Measurements from ENCODE around the gene MTFMT.

MTFMT gene

DNA sequence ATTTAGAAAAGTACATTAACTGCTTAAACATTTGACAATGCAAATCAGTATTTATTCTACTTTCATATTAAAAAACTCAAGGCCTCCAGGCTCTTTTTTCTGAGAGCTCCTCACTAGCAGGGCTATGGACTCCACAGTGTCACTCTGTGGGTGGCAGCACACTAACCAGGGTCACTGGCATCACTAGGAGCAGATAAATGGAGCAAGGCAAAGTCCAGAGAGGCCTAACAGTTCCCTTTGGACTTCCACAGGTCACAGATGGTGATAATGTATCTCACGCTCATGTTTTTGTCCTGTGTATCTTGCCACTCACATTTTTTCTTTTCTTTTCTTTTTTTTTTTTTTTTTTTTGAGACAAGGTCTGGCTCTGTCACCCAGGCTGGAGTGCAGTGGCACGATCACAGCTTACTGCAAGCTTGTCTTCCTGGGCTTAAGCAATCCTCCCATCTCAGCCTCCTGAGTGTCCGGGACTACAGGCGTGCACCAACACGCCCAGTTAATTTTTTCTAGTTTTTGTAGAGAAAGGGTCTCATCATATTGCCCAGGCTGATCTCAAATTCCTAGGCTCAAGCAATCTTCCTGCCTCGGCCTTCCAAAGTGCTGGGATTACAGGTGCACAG, 47.5 kb downstream of the MTFMT start:
- DNase-seq, result no peak

DNA sequence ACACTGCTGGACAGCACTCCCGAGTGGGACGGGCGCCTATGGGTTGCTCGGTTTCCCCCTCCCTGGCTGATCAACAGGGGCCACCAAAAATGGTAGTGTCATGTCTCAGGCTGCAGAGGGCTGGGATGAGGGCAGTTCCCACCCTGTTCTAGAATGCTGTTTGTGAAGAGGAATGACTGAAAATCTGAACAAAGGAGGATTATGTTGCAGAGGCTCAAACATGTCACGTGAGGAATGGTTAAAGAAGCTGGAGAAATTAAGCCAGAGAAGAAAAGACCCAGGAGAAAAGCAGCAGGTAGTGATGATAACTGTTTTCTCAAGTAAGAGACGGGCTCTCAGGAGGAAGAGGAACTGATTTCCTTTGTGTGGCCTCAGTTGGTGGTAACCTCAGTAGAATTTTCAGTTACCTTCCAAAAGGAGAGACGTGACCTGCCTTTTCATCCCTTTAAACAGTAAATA, 50.2 kb downstream of the MTFMT start:
- DNase-seq, result peak; percentile 66

DNA sequence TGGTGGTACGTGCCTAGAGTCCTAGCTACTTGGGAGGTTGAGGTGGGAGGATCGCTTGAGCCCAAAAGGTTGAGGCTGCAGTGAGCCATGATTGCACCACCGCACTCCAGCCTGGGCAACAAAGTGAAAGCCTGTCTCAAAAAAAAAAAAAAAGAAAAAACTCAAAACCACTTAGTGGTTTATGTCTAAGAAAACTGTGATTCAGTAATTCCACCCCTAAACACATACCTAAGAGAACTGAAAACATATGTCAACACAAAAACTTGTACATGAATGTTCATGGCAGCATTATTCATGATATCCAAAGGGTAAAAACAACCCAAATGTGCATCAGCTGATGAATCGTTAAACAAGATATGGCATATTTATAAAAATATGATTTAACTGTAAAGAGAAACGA, 54.0 kb downstream of the MTFMT start:
- DNase-seq, result no peak

DNA sequence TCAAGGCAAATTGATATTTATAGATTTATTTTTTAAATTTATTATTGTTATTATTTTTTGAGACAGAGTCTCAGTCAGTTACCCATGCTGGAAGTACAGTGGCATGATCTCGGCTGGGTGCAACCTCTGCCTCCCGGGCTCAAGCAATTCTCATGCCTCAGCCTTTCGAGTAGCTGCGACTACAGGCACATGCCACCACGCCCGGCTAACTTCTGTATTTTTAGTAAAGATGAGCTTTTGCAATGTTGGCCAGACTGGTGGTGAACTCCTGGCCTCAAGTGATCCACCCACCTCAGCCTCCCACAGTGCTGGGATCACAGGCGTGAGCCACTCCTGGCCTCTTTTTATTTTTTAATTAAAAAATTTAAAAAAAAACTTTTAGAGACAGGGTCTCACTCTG, 58.7 kb downstream of the MTFMT start:
- no peak for DNase-seq

DNA sequence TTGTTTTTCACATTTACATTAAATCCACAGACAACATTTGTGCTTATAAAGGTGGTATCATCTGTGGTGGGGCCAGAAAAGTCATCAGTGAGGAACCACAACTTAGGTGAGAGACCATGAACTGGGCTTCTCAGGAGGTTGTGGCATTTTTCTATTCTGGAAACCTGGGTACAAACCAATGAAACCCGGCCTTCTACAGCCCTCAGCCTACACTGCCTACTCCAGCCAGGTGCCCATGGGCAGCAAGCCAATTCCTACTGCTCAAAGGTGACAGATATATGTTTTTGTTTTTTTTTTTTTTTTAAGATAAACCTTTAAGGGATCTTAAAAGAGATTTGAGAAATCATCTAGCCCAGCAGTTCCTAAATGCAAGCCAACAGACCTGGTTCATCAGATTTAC, 60.0 kb downstream of the MTFMT start:
- DNase-seq, result no peak

- DNase-seq, result no peak
These were observed 68.4 kb downstream of the MTFMT start for GRCh38 chr15:64961013-64961412.

DNA sequence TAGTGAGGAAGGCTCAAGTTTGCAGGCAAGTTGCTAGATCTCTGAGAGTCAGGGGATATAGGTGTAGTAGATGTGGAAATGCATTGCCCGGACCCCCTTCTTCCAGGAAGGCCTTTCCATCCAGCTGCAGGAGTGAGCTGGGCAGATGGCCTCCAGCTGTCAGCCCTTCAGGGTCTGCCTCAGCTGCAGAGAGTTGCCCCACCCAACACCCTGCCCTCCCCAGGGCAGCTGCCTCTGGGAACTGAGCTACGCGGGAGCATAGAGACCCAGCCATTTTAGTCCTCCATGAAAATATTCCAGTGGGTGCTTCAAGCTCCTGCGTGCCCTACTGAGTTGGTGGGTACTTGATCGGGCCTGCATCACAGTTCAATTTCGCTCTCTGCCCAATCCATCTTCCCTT, 69.3 kb downstream of the MTFMT start:
- DNase-seq, result no peak

DNA sequence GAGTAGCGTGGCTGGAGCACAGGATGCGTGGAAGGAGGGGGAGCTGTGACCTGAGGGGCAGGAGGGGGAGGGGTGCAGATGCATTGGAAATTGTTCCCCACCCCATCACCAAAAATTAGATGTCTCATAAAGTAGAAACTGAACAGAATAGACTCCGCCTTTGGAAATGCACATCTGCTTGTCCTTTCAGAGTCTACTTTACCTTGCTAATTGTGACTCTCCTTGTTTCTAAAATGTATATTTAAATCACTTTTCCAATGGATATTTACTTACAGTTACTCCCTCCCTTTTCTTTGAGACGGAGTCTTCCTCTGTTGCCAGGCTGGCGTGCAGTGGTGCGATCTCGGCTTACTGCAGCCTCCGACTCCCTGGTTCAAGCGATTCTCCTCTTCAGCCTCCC, 70.3 kb downstream of the MTFMT start:
- DNase-seq, result no peak

- no peak for DNase-seq
These were observed 75.0 kb downstream of the MTFMT start for GRCh38 chr15:64954395-64954794.

DNA sequence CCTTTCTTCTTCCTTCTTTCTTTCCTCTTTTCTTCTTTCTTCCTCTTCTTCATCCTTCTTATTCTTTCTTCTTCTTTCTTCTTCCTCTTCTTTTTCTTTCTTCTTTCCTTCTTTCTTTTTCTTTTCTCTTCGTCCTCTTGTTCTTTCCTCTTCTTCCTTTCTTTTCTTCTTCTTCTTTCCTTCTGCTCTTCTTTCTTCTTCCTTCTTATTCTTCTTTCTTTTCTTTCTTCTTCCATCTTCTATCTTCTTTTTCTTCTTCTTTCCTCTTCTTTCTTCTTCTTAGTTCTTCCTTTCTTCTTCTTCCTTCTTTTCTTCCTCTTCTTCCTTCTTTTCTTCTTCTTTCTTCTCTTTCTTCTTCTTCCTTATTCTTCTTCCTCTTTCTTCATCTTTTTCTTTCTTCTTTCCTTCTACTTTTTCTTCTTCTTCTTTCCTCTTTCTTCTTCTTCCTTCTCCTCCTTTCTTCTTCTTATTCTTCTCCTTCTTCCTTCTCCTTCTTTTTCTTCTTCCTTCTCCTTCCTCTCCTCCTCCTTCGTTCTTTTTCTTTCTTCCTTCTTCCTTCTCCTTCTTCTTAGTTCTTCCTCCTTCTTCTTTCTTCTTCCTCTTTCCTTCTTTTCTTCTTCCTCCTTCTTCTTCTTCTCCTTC, 77.5 kb downstream of the MTFMT start:
- DNase-seq, result no peak
